HG02798 (cell line): ENCODE measurements around the gene MCTP1.

ENCODE experiments used
- ATAC-seq: cut with Tn5 transposase; IDR thresholded peaks from one replicate; pipeline ENCODE4 v1.9.1; 2021; ENCODE audit warnings: mild to moderate bottlenecking; ENCODE audit not compliant: unreplicated experiment, poor library complexity

The MCTP1 gene

GRCh38 chr5:94748212-94748611 lies 536.7 kb downstream of the MCTP1 start:
- no peak for ATAC-seq

- no peak for ATAC-seq
Measured at GRCh38 chr5:94747371-94747770, 537.5 kb downstream of the MCTP1 start.

GRCh38 chr5:94746731-94747124 lies 538.2 kb downstream of the MCTP1 start:
- peak; percentile 52 for ATAC-seq

- ATAC-seq = peak; percentile 81
Measured at GRCh38 chr5:94745786-94746730, 538.8 kb downstream of the MCTP1 start.

GRCh38 chr5:94744906-94745305 lies 540.0 kb downstream of the MCTP1 start:
- ATAC-seq = no peak

GRCh38 chr5:94742852-94743251 lies 542.0 kb downstream of the MCTP1 start:
- no peak for ATAC-seq

GRCh38 chr5:94740286-94740685 lies 544.6 kb downstream of the MCTP1 start:
- ATAC-seq = no peak

- ATAC-seq = no peak
Measured at GRCh38 chr5:94736498-94736897, 548.4 kb downstream of the MCTP1 start.

- ATAC-seq = no peak
Measured at GRCh38 chr5:94731471-94731870, 553.4 kb downstream of the MCTP1 start.

GRCh38 chr5:94725142-94725541 lies 559.8 kb downstream of the MCTP1 start:
- no peak for ATAC-seq

- no peak for ATAC-seq
Measured at GRCh38 chr5:94715768-94716167, 569.1 kb downstream of the MCTP1 start.

- ATAC-seq = no peak
Measured at GRCh38 chr5:94711785-94712184, 573.1 kb downstream of the MCTP1 start.

- no peak for ATAC-seq
Measured at GRCh38 chr5:94709277-94709676, 575.6 kb downstream of the MCTP1 start.

GRCh38 chr5:94707359-94707758 lies 577.5 kb downstream of the MCTP1 start:
- no peak for ATAC-seq

- ATAC-seq = no peak
Measured at GRCh38 chr5:94705427-94705826, 579.5 kb downstream of the MCTP1 start.

- ATAC-seq = peak; percentile 44
Measured at GRCh38 chr5:94702729-94703128, 582.2 kb downstream of the MCTP1 start.

GRCh38 chr5:94700592-94700991 lies 584.3 kb downstream of the MCTP1 start:
- ATAC-seq = peak; percentile 83

GRCh38 chr5:94699562-94699961 lies 585.3 kb downstream of the MCTP1 start:
- ATAC-seq = no peak

GRCh38 chr5:94698197-94698596 lies 586.7 kb downstream of the MCTP1 start:
- ATAC-seq = no peak

- no peak for ATAC-seq
Measured at GRCh38 chr5:94694671-94695070, 590.2 kb downstream of the MCTP1 start.

GRCh38 chr5:94693845-94694370 lies 591.0 kb downstream of the MCTP1 start:
- ATAC-seq = no peak
